MV-4-11 (cell line): ENCODE data around the gene SHC2.
"Not testable (repeated sequence)": the region's sequence is repeated elsewhere in the genome, so short reads cannot be mapped to it uniquely, and the experiment has no call there.

ENCODE experiments used
- DNase-seq: peaks from one replicate; lab custom pipeline; 2025; lab: John Stamatoyannopoulos, UW

SHC2 gene

DNA sequence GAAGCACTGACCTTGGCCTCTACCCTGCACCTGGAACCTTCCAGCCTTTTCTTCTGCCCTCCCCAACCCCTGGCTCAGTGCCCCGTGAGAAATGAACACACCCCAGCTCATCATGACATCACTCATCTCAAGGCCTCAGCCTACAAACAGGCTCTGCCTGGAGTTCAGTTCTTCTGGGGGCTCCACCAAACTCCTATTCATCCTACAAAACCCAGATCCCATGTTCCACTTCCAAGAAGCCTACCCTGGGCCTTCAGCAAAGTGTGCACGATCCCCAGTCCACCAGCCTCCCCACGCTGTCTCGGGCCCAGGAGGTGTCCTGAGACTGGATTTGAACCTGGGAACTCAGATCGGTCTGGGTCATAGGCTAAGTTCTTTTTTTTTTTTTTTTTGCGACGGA is 9.0 kb upstream of the SHC2 start:
- no peak for DNase-seq

- DNase-seq, result no peak
These were observed 7.9 kb upstream of the SHC2 start for GRCh38 chr19:468587-469256.

- DNase-seq, result no peak
These were observed 6.7 kb upstream of the SHC2 start for GRCh38 chr19:467554-467953.

GRCh38 chr19:465056-465816 is 4.4 kb upstream of the SHC2 start:
- no peak for DNase-seq

GRCh38 chr19:464208-464545 is 3.3 kb upstream of the SHC2 start:
- DNase-seq, result no peak

DNA sequence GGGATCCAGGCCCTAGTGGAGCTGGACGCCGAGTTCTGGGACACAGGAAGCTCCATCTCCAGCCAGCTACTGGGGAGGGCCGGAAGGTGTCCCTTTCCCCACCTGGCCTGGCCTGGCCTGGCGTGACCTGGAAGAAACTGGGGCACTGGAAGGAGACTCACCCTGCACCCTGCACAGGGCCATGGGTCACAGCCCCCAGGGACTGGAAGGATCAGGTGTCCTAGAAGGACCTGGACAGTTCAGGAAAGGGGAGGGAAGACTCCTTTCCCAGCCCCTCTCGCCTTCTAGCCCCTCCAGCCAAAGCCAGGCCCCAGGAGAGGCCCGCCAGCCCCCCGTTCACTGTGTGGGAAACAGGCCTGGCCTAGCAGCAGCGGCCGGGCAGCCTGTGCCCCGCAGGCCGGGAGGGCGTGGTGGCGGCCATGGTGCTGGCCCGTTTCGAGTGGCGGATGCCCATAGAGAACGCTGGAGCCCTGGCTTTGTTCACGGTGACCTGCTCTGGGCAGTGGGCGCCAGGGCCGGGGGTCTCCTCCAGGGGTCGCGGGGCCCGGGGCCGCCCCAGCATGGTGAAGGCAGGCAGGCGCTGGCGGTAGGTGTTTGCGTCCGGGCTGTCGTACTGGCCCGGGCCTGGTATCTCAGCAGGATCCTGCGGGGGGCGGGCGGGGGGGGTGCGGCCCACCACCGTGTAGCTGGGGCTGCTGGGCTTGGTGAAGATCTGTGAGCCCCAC is 2.8 kb upstream of the SHC2 start:
- no peak for DNase-seq

DNA sequence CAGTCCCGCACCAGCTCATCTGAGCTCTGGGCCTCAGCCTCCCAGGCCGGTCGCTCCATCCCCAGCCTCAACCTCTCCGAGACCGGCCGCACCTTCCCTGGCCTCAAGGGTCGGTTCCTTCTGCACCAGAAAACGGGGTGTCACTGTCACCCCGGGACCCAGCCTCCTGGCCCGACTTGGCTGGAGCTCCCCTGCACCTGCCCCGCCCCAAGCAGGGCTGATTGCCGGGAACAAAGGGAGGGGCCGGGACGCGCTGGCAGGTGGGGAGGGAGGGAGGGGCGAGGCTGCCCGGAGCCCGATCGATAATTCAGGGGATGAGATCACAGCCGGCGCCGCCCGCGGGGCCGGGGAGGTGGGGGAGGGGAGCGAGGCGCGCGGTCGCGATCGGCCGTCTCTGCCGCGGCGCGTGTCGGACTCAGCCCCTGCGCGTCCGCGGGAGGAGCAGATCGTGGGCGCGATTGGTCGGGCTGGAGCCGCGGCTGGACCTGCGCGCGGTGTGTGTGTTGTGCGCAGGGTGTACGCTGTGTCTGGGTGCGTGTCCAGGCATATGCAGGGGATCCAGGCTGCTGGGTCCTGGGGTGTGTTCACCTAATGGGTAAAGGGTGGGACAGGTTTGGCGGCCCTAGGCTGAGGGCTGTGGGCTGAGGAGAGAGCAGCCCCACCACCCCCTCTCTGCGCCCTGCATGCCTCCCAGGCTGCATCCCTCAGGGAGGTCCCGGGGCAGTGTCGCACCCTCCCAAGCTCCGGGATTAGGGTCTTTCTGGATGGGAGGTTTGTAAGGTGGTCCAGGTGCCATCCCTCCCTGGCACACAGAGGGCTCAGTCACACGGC is 1.1 kb upstream of the SHC2 start:
- DNase-seq, result no peak

DNA sequence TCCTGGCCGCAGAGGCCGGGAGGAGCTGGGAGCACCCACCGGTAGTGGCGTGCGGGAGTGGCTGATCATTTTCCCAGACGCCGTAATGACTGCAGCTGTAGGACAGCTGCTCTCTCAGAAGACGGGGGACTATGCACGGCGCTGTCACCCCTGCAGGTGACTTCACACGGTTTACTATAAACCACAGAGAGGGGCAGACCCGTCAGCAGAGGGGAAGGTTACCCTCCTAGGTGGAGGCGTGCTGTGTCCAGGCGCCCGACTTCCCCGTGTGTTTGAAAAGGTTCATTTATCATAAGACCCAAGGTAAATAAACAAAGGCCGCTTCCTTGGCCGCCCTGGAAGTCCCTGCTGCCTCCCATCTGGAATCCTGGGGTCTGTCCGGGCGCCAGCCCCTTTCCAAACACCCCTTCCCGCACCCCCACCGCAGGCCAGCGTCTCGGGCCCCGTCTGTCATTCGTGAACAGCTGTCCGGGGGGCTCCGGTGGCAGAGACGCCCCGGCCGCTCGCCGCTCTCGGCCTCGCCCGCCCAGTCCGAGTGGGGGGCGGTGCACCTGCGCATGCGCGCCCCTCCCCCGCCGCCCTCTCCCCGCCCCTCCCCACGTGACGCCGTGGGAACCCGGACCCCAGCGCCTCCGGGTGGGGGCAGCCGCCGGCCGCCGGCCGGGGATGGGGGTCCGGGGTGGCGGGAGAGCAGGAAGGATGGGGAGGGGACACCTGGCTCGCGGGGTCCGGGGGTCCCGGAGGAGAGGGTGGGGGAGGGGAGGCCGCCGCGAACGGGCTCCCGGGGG is 915 bp downstream of the SHC2 start:
- DNase-seq, result no peak

GRCh38 chr19:458091-459042 is 2.5 kb downstream of the SHC2 start:
- DNase-seq, result no peak

- DNase-seq, result no peak
These were observed 3.2 kb downstream of the SHC2 start for GRCh38 chr19:457636-458035.

GRCh38 chr19:456547-457110 is 4.2 kb downstream of the SHC2 start:
- no peak for DNase-seq

- DNase-seq, result no peak
These were observed 4.8 kb downstream of the SHC2 start for GRCh38 chr19:455851-456546.

GRCh38 chr19:455031-455705 is 5.7 kb downstream of the SHC2 start:
- DNase-seq, result no peak

- DNase-seq, result no peak
These were observed 7.2 kb downstream of the SHC2 start for GRCh38 chr19:453606-454005.

DNA sequence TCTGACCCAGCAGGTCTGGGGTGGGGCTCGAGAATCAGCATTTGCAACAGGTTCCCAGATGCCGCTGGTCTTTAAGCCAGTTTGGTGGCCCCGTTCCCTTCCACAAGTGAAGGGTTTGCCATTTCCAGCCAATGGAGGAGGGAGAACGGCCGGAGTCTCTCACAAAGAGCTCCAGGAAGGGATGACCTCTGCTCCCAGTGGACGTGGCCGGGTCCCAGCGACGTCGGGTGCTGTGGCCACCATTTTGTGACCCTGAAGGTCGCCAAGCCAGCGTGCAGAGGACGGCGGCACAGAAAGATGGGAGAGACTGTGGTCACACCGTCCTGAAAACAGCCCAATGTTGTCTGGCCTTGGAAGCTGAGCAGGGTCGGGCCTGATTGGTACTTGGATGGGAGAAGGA is 8.0 kb downstream of the SHC2 start:
- no peak for DNase-seq

- DNase-seq, result not testable (repeated sequence)
These were observed 9.8 kb downstream of the SHC2 start for GRCh38 chr19:450912-451481.

DNA sequence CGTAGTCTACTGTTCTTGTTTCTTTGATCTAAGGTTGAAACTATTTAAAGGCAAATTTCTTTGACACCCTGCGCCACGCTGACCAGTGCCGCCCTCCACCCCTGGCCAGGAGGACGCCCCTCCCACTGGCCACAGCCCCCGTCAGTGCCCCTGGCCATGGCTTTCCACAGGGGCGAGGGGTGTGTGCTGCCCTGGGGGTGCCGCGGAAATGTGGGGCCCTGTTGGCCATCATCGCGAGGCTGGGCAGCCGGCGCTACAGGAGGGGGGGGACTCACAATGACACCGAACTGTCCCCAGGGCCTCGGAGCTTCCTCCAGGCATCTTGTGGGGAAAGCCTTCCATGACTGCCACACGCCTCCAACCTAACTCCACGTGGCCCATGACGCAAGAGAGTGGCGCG is 10.9 kb downstream of the SHC2 start:
- DNase-seq, result no peak

DNA sequence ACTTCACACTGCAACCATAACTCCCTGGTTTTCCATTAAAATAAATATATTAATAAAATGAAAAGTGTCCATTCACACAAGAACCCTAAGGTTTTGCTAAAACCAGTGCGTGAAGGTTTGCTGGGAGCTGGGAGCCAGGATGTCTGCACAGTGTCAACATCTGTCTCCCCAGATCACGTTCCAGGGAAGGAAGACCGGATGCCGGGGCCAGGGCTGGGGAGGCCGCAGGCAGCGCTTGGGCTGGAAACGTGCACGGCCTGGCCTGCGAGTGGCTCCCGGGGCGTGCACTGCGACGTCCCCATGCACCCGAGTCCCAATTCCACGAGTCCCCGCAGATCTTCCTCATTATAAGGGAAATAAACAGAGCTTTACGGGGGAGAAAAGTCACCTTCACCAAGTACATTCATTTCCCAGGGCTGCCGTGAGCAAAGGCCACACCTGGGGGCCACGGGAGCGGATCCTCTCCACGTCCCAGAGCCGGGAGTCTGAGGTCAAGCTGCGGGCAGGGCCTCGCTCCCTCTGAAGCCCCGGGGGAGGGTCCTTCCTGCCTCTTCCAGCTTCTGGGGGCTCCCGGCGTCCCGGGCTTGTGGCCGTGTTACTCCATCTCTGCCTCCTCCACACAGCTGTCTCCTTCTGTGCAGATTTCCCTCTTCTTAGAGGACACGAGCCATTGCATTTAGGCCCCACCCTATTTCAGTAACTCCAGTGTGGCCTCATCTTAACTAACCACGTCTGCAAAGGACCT is 12.8 kb downstream of the SHC2 start:
- DNase-seq, result no peak
